NCI-H2196 treated with DMSO at 0.1 percent for 48 hours (cell line): ENCODE results near the gene GTPBP1.

Experiments
- DNase-seq: peaks from one replicate; lab custom pipeline; 2025; ENCODE audit not compliant: unreplicated experiment; lab: John Stamatoyannopoulos, UW

GTPBP1 gene

GRCh38 chr22:38782402-38783094 lies 76.8 kb downstream of the GTPBP1 start:
- no peak for DNase-seq
